Stimulated activated CD8-positive, alpha-beta memory T cell treated with anti-CD3 and anti-CD28 coated beads, Interleukin-4, amount 100 ng/mL, for 4 hours (primary cell): ENCODE data around the gene MTCH1.
"Not testable (repeated sequence)": the region's sequence is repeated elsewhere in the genome, so short reads cannot be mapped to it uniquely, and the experiment has no call there.

Experiments
- DNase-seq, 2 donors: peaks; one replicate each; pipeline ENCODE4 v3.0.0-alpha.2; 2020; ENCODE audit warnings: low read depth in 2 of 2, low spot score in 1 of 2

Gene MTCH1

DNA sequence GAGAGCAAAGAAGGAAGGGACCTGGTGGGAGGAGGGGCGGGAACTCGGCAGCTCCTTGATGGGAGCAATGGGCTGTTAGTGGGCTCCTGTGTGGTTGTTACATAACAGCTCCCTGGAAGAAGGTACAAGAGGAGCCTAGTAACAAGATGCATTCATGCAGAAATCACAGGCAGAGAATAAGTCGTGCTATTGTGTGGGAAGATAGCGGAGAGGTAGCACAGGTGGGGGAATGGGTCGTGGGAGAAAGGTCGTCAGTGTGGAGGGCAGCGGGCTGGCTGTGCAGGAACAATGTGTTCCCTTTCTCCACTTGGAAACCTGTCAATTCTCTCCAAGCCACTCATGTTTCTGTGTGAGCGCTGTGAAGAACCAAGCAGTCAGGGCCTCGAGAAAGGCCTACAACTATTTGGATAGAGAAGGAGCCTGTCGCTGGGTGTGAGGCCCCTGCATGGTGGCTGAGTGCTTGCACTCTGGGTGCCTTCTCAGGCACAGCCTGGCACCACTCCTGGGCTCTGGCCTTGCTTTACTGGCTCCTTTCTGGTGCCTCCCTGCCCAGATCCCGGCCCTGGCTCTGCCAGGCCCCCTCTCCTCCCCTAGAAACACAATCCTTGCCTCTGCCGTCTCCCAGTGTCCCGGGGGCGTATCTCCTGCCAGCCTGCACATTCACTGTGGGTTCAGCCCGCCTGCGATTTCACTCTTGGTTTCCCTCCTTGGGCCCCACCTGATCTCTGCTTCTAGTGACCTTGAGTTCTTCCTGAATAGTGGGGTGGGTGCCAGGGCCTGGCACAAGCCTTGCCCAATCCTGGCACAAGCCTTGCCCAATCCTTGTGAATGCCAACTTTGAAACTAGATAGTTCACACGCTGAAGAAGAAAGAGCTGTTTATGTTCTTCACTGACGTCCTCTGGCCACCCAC is 12.1 kb upstream of the MTCH1 start:
- no peak for DNase-seq

DNA sequence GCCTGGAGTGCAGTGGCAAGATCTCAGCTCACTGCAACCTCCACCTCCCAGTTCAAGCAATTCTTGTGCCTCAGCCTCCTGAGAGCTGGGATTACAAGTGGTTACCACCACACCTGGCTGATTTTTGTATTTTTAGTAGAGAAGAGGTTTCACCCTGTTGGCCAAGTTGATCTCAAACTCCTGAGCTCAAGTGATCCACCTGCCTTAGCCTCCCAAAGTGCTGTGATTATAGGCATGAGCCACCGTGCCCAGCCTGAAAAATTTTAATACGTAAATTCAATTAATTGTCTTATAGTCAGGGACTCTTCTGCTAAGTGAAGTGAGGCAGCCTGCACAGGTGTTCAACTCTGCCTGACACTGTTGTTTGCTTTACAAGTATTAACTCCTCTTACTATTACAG is 4.4 kb upstream of the MTCH1 start:
- not testable (repeated sequence) for DNase-seq

DNA sequence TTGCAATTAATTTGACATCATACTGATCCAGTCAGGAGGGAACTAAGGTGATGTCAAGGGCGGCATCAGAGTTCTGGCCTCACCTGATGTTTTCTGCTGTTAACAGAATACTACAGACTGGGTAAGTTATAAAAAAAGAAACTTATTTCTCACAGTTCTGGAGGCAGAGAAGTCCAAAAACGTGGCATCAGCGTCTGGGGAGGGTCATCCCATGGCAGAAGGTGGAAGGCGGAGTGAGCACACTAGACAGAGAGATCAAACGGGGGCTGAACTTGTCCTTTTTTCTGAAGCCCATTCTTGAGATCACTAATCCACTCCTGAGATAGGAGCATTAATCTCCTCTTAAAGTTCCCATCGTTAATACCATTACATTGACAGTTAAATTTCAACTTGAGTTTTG is 3.3 kb upstream of the MTCH1 start:
- DNase-seq, result no peak

DNA sequence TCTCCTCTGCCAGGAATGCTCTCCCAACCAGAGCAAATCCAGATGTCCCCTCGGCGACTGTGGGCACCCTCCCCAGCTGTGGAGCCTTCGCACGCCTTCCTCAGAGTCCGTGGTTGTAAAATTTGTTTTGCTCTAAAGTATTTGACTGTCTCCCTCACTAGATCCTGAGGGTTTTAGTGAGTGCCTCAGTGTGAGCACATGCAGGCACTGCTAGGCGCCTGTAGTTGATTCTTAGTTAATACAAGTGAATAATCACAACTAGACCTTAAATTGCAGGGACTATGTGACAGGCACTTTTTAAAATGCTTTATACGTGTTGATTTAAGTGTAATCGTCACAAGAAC is 680 bp upstream of the MTCH1 start:
- no peak for DNase-seq

DNA sequence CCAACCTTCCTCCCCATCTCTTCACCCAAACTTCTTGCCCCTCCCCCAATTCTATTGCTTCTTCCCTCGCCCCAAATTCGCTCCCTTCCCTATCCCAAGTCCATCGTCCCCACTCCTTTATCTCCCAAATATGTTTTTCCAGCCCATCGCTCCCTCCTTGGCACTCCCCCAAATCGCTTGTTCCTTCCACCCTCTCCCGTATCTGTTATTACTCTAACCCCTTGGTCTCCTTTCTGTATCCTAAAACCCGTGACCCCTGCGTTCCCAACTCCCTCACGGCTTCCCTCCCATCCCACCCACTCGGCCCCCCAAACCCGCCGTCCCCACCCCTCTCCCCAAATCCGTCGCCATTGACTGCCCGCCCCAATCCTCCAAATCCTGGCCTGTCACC is 584 bp downstream of the MTCH1 start:
- no peak for DNase-seq

- peak; percentile 17 to 27 for DNase-seq
Observed at GRCh38 chr6:36984581-36985416, 1.2 kb downstream of the MTCH1 start.

- DNase-seq, result no peak
Observed at GRCh38 chr6:36983538-36983937, 2.5 kb downstream of the MTCH1 start.

GRCh38 chr6:36980876-36981619 is 4.9 kb downstream of the MTCH1 start:
- no peak for DNase-seq

DNA sequence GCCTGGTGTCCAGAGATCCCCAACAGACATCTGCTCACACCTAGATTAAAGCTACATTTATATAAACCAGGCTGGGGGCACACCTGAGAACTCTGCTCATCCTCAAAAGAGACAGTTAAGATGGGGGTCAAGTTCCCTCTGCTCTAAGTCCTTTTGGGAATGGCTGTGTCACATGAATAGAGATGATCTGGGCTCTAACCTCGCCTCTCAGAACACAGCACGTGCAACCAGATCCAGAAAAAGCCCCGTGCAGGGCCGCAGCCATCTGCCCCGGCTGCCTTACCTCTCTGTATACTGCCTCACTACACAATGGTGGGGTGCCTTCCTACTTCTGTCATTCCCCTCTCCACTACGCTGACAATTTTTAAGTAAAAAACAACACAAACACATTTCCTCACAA is 5.9 kb downstream of the MTCH1 start:
- DNase-seq, result no peak

DNA sequence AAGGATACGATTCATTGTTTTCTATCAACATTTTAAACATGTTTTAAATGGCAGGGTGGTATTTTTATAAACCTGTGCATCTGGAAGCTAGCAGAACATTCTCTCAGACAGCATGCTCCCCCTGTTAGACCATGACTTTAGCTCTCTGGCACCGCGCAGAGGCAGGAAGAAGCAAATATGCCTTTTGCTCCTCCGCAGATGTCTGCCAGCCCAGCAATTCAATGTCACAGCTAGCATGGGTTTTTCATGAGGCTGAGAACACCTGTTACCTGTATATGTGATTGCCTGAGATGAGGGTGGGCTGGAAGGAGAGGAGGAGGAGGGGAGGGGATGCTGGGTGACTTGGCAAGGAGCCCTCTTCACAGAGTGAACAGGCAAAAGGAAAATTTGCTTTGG is 6.7 kb downstream of the MTCH1 start:
- no peak for DNase-seq

- DNase-seq, result no peak
Observed at GRCh38 chr6:36978421-36979346, 7.3 kb downstream of the MTCH1 start.

- DNase-seq, result no peak
Observed at GRCh38 chr6:36977470-36977941, 8.5 kb downstream of the MTCH1 start.

DNA sequence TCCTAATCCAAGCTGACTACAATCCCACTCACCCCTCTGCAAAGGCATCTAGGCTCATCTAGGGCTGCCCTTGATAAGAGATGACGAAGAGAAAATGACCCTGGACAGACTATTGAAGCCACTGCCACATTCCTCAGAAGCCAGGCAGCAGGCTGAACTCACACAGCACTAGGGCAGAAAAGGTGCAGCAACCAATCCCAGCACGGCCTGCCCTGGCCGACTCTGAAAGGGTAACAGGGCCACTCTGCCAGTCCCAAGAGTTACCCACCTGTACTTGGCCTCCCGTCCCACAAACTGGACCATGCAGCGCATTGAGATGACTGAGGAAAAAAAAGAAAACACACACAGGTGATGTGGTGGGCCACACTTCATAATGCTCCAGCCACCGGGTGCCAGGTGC is 9.1 kb downstream of the MTCH1 start:
- DNase-seq, result no peak

GRCh38 chr6:36976509-36976908 is 9.5 kb downstream of the MTCH1 start:
- no peak for DNase-seq

- no peak for DNase-seq
Observed at GRCh38 chr6:36976007-36976264, 10.1 kb downstream of the MTCH1 start.

DNA sequence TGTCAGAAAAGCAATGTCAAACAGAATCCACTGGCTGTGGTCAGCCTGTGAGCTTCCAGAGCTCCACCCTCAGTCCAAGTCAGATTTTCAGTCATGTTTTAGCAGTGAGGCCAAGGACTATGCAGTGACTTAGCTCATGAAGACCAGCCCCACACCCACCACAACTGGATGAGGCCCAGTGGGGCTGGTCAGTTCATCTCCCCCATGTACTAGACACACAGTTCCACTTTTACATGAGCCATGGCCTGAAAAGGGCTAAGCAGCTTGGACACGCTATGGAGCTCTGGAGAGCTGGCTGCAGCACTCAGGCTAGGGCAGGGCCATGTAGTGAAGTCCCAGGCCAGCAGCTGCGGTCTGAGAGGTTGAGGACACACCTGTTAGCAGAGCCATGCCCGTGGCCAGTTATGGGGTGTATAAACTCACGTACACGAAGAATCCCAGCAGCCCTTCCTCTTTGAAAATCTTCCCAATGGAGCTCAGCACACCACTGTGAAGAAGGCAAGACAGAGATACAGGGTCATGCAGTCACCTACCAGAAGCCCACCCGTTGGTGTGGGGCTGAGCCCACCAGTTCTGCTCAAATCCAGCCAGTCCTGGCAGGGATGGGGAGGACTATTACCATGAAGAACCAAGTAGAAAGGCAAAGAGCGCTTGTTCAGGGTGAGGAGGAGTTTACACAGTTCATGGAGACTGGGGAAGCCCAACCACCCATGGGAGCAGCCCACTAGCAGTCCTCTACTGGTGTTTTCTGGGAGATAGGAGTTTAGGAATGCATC is 10.6 kb downstream of the MTCH1 start:
- no peak for DNase-seq

GRCh38 chr6:36973647-36974046 is 12.3 kb downstream of the MTCH1 start:
- DNase-seq, result no peak

DNA sequence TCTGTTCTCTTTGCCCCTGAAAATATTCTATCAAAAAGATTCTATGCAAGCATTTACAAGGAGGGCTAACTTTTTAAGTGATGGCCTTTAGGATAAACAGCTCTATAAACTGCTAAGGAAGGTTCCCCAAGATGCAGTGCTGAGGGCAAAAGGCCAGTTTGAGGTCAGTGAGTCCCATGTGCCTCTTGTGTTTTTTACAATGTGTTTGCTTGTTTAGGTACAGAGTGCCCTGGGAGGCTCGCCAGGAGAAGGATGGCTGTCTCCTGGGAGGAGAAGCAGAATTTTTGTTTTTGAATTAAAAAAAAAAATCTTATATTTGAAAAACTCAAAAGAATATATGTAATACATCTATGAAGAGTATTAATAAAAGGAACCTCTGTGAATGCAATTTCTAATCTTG is 12.8 kb downstream of the MTCH1 start:
- DNase-seq, result no peak

DNA sequence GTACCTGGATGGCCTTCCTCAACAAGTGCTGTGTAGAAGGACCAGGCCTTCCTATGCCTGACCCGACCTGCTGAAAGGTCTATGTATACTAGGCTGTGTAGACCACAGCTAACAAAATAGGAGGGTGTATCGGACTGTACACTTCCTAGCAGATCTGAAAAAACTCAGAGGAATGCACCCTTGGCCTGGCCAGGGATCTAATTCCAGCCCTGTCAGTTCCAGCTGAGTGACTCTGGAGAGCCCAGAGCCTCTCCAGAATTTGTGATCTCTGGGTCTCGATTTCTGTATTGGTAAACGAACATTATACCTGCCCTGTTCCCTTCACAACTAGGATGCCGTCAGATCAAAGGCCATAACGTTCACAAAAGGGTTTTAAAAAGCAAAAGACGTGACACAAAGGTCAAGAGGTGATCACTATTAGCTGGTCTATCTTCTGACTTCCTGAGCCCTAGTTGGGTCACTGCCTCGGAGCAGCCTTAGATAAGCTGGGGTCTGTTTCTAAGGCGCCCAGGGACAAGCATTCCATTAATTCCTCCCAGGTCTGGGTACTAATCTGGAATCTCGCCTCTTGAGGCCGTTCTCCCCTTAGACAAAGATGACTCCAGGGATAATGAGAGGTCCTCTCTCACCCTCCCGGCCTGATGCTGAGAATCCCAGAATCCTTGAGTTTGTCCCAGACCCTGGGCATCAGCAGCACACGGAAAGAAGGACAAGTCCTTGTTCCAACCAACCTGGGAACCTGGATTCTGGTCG is 13.9 kb downstream of the MTCH1 start:
- no peak for DNase-seq
